B cell (primary cell): Measurements from ENCODE around the gene GRB10.

ENCODE experiments used
- CTCF ChIP-seq: fragments of 200-600 bp; IDR thresholded peaks from one replicate; pipeline ENCODE4 v1.8.0; 2022; ENCODE audit warnings: antibody characterized with exemption, mild to moderate bottlenecking
- EZH2 ChIP-seq: IDR thresholded peaks from 2 replicates; pipeline ENCODE4 v1.6.1; 2012; ENCODE audit warnings: borderline replicate concordance, low read depth, mild to moderate bottlenecking, moderate library complexity, low read length; ENCODE audit not compliant: insufficient read depth, poor library complexity, severe bottlenecking

DNA sequence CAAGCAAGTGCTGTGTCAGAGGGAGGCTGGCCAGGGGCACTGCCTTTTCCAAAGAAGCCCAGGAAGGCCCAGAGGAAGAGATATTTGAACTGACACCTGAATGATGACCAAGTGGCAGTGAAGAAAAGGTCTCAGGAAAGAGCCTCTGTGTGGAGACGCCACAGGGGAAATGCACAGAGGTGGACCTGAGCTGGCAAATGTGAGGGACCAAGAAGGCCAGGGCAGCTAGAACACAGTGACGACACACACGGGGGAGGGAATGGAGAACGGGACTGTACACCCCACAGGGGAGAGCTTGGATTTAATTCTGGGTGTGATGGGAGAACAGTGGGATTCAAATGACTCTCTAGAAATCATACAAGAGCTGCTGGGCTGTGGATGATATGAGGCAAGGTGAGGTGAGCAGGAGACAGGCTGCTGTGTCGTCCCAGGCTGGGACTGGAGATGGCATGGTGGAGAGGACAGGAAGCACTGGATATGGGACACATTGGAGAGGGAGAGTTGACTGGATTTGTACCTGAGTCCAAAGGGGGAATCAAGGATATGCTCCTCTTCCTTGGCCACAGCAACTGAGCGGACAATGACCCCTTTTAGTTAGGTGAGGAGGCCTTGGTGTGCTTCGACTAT lies 133.3 kb downstream of the GRB10 start:
- TF ChIP-seq CTCF (no peak), EZH2 (no peak)
